ENCODE measurements around the gene KLRF2.
A peak's percentile ranks its signal among the peaks of the same experiment; 100 is the strongest.

The KLRF2 gene

GRCh38 chr12:9899209-9899608 lies 17.9 kb downstream of the KLRF2 start:
- Histone ChIP-seq H3K9ac (no peak overlapping the region), H4K20me1 (no peaks in the 10 kb centered on the region)
- no peak for TF ChIP-seq Cebpa-rat (IDR thresholded peaks at IDR 0.05)

GRCh38 chr12:9900930-9901329 lies 19.6 kb downstream of the KLRF2 start:
- Histone ChIP-seq H3K4me3 (no peak overlapping the region), H4K20me1 (no peaks in the 10 kb centered on the region), H3K4me1 (peaks cover 0 to 8% (median 0%) of the 10 kb centered on the region in 10 experiments; a peak in 3 of 20 replicates), H3K9me3 (replicated peaks in 1 of 11) (peaks cover 25 to 45% (median 33%) of the 10 kb centered on the region in 11 experiments), H3K27ac (no peak overlapping the region), H3K27me3 (no peaks in the 10 kb centered on the region), H3K4me2 (no peak overlapping the region), H3K9ac (no peak overlapping the region), H3K36me3 (peaks cover 0 to 9% (median 0%) of the 10 kb centered on the region in 11 experiments; a peak in 1 of 22 replicates)
- no peak for TF ChIP-seq Cebpa-rat (IDR thresholded peaks at IDR 0.05)

More at GRCh38 chr12:9899209-9899608, 17.9 kb downstream of the KLRF2 start:
- Histone ChIP-seq H3K36me3 (peaks cover 0 to 9% (median 0%) of the 10 kb centered on the region in 11 experiments; a peak in 1 of 22 replicates), H3K9me3 (replicated peaks in 1 of 11) (peaks cover 23 to 32% (median 26%) of the 10 kb centered on the region in 11 experiments), H3K4me2 (no peak overlapping the region), H3K27ac (no peak overlapping the region), H3K27me3 (no peaks in the 10 kb centered on the region), H3K4me1 (peaks cover 0 to 8% (median 0%) of the 10 kb centered on the region in 10 experiments; a peak in 3 of 20 replicates), H3K4me3 (no peak overlapping the region)

- Histone ChIP-seq H3K9me3 (replicated peaks in 1 of 11) (peaks cover 25 to 53% (median 33%) of the 10 kb centered on the region in 11 experiments), H3K27me3 (no peaks in the 10 kb centered on the region), H3K9ac (no peak overlapping the region), H3K27ac (no peak overlapping the region), H3K4me1 (peaks cover 0 to 7% (median 0%) of the 10 kb centered on the region in 10 experiments; a peak in 3 of 20 replicates), H3K36me3 (peaks cover 0 to 9% (median 0%) of the 10 kb centered on the region in 11 experiments; a peak in 1 of 22 replicates), H3K4me3 (no peak overlapping the region), H3K4me2 (no peak overlapping the region), H4K20me1 (no peaks in the 10 kb centered on the region)
- TF ChIP-seq Cebpa-rat (IDR thresholded peaks at IDR 0.05) = no peak
Observed at GRCh38 chr12:9902539-9903228, 21.4 kb downstream of the KLRF2 start.

GRCh38 chr12:9906873-9907272 lies 25.6 kb downstream of the KLRF2 start:
- Histone ChIP-seq H3K4me1 (no peaks in the 10 kb centered on the region), H3K9ac (no peak overlapping the region), H4K20me1 (no peaks in the 10 kb centered on the region), H3K4me2 (no peak overlapping the region), H3K9me3 (replicated peaks in 1 of 11) (peaks cover 52 to 89% (median 64%) of the 10 kb centered on the region in 11 experiments), H3K36me3 (peaks cover 0 to 22% (median 0%) of the 10 kb centered on the region in 11 experiments; a peak in 5 of 22 replicates), H3K27ac (no peak overlapping the region), H3K4me3 (no peak overlapping the region), H3K27me3 (no peaks in the 10 kb centered on the region)
- TF ChIP-seq Cebpa-rat (IDR thresholded peaks at IDR 0.05) = no peak

GRCh38 chr12:9907769-9908168 lies 26.5 kb downstream of the KLRF2 start:
- TF ChIP-seq Cebpa-rat (IDR thresholded peaks at IDR 0.05) = no peak
- Histone ChIP-seq H3K4me1 (no peaks in the 10 kb centered on the region), H3K4me3 (no peak overlapping the region), H3K27me3 (no peaks in the 10 kb centered on the region), H3K4me2 (no peak overlapping the region), H3K9ac (no peak overlapping the region), H3K9me3 (replicated peaks in 1 of 11) (peaks cover 52 to 89% (median 64%) of the 10 kb centered on the region in 11 experiments), H3K36me3 (peaks cover 0 to 18% (median 0%) of the 10 kb centered on the region in 11 experiments; a peak in 5 of 22 replicates), H3K27ac (no peak overlapping the region), H4K20me1 (no peaks in the 10 kb centered on the region)

- H3K4me3 ChIP-seq = no peak overlapping the region
- peaks cover 0 to 16% (median 0%) of the 10 kb centered on the region in 11 experiments; a peak in 5 of 22 replicates for H3K36me3 ChIP-seq
- H3K27me3 ChIP-seq = no peaks in the 10 kb centered on the region
- no peak for TF ChIP-seq Cebpa-rat (IDR thresholded peaks at IDR 0.05)
- H3K9ac ChIP-seq = no peak overlapping the region
- no peaks in the 10 kb centered on the region for H3K4me1 ChIP-seq
- no peaks in the 10 kb centered on the region for H4K20me1 ChIP-seq
- peaks cover 47 to 89% (median 58%) of the 10 kb centered on the region in 11 experiments for H3K9me3 ChIP-seq (replicated peaks in 1 of 11)
- H3K27ac ChIP-seq = no peak overlapping the region
- H3K4me2 ChIP-seq = no peak overlapping the region
Observed at GRCh38 chr12:9908350-9908749, 27.1 kb downstream of the KLRF2 start.

- H3K27me3 ChIP-seq = no peaks in the 10 kb centered on the region
Observed at GRCh38 chr12:9909724-9910123, 28.4 kb downstream of the KLRF2 start.

GRCh38 chr12:9910716-9911421 lies 29.6 kb downstream of the KLRF2 start:
- peaks cover 37 to 70% (median 44%) of the 10 kb centered on the region in 11 experiments for H3K9me3 ChIP-seq (replicated peaks in 1 of 11)
- peaks cover 0 to 16% (median 0%) of the 10 kb centered on the region in 11 experiments; a peak in 5 of 22 replicates for H3K36me3 ChIP-seq
- H4K20me1 ChIP-seq = no peaks in the 10 kb centered on the region
- TF ChIP-seq Cebpa-rat (IDR thresholded peaks at IDR 0.05) = no peak
- H3K4me2 ChIP-seq = no peak overlapping the region
- 0 out of 20 replicates have a peak overlapping the region, but pooled peaks of 1 of the 10 experiments have one; percentile 4 for H3K4me3 ChIP-seq
- no peaks in the 10 kb centered on the region for H3K27me3 ChIP-seq
- no peaks in the 10 kb centered on the region for H3K4me1 ChIP-seq
- no peak overlapping the region for H3K9ac ChIP-seq
- H3K27ac ChIP-seq = no peak overlapping the region

More at GRCh38 chr12:9909724-9910123, 28.4 kb downstream of the KLRF2 start:
- TF ChIP-seq Cebpa-rat (IDR thresholded peaks at IDR 0.05) = no peak
- no peaks in the 10 kb centered on the region for H3K4me1 ChIP-seq
- H3K9ac ChIP-seq = no peak overlapping the region
- H4K20me1 ChIP-seq = no peaks in the 10 kb centered on the region
- H3K4me2 ChIP-seq = no peak overlapping the region
- H3K27ac ChIP-seq = no peak overlapping the region
- peaks cover 38 to 79% (median 46%) of the 10 kb centered on the region in 11 experiments for H3K9me3 ChIP-seq (replicated peaks in 1 of 11)
- H3K4me3 ChIP-seq = no peak overlapping the region
- H3K36me3 ChIP-seq = peaks cover 0 to 16% (median 0%) of the 10 kb centered on the region in 11 experiments; a peak in 5 of 22 replicates

GRCh38 chr12:9911708-9912107 lies 30.4 kb downstream of the KLRF2 start:
- no peaks in the 10 kb centered on the region for H3K4me1 ChIP-seq
- peaks cover 0 to 16% (median 0%) of the 10 kb centered on the region in 11 experiments; a peak in 5 of 22 replicates for H3K36me3 ChIP-seq
- no peak for TF ChIP-seq Cebpa-rat (IDR thresholded peaks at IDR 0.05)
- peaks cover 37 to 70% (median 43%) of the 10 kb centered on the region in 11 experiments for H3K9me3 ChIP-seq (replicated peaks in 1 of 11)
- H3K9ac ChIP-seq = no peak overlapping the region
- H3K4me2 ChIP-seq = no peak overlapping the region
- H4K20me1 ChIP-seq = no peaks in the 10 kb centered on the region
- no peaks in the 10 kb centered on the region for H3K27me3 ChIP-seq
- H3K4me3 ChIP-seq = no peak overlapping the region
- H3K27ac ChIP-seq = no peak overlapping the region
